Left renal cortex interstitium (tissue), 4 donors: ENCODE results near the gene FAAP100. TPM values are rescaled to one million over a fixed set of nuclear protein-coding genes. Genes with fewer than 3 reads are reported as not detected.
A peak's percentile ranks its signal among the peaks of the same experiment; 100 is the strongest.

Experiments
- DNase-seq, 4 donors: peaks; one replicate each; pipeline ENCODE4 v3.0.0-alpha.2; 2013; ENCODE audit warnings: low read depth in 4 of 4, low spot score in 2 of 4, missing footprints in 1 of 4
- polyA plus RNA-seq, 4 donors: library from polyadenylated mRNA; unstranded; fragments of 120-200 nt; gene quantifications; one replicate each; pipeline ENCODE4 v1.2.1, GENCODE V29; 2013; ENCODE audit not compliant: insufficient read length in 4 of 4

Gene FAAP100
- polyA plus RNA-seq, 4 donors: 17.0 to 38.4 (median 31.2) TPM

GRCh38 chr17:81556863-81557262, 4.7 kb upstream of the FAAP100 start:
- DNase-seq: no peak

GRCh38 chr17:81556175-81556691, 4.1 kb upstream of the FAAP100 start:
- DNase-seq: no peak

GRCh38 chr17:81553616-81554181, 1.5 kb upstream of the FAAP100 start:
- DNase-seq: no peak

- DNase-seq: peak in 2 of 4 donors; percentile 53 to 70
Measured at GRCh38 chr17:81553018-81553615, 964 bp upstream of the FAAP100 start.

- no peak for DNase-seq
Measured at GRCh38 chr17:81551458-81552243, 502 bp downstream of the FAAP100 start.

- DNase-seq: no peak
Measured at GRCh38 chr17:81550830-81551457, 1.2 kb downstream of the FAAP100 start.

- DNase-seq: no peak
Measured at GRCh38 chr17:81550285-81550684, 1.9 kb downstream of the FAAP100 start.

- DNase-seq: no peak
Measured at GRCh38 chr17:81549826-81550225, 2.3 kb downstream of the FAAP100 start.

- DNase-seq: no peak
Measured at GRCh38 chr17:81549031-81549557, 3.1 kb downstream of the FAAP100 start.

- no peak for DNase-seq
Measured at GRCh38 chr17:81547614-81547982, 4.6 kb downstream of the FAAP100 start.

- no peak for DNase-seq
Measured at GRCh38 chr17:81546906-81547613, 5.1 kb downstream of the FAAP100 start.

- DNase-seq: no peak
Measured at GRCh38 chr17:81545160-81545949, 6.8 kb downstream of the FAAP100 start.

- no peak for DNase-seq
Measured at GRCh38 chr17:81544281-81544974, 7.7 kb downstream of the FAAP100 start.

GRCh38 chr17:81543756-81544155, 8.4 kb downstream of the FAAP100 start:
- DNase-seq: no peak

GRCh38 chr17:81543339-81543675, 8.8 kb downstream of the FAAP100 start:
- DNase-seq: no peak

- no peak for DNase-seq
Measured at GRCh38 chr17:81542431-81543338, 9.5 kb downstream of the FAAP100 start.

- DNase-seq: no peak
Measured at GRCh38 chr17:81541123-81541522, 11.0 kb downstream of the FAAP100 start.

- no peak for DNase-seq
Measured at GRCh38 chr17:81540676-81541027, 11.5 kb downstream of the FAAP100 start.
